Astrocyte of the cerebellum (primary cell): Measurements from ENCODE around the gene GPR18.
"Not testable (repeated sequence)": the region's sequence is repeated elsewhere in the genome, so short reads cannot be mapped to it uniquely, and the experiment has no call there.

ENCODE experiments used
- DNase-seq: peaks from one replicate; pipeline ENCODE4 v3.0.0-alpha.2; 2011; ENCODE audit warnings: low read depth
- H3K4me3 ChIP-seq: 2 replicates; pipeline ENCODE4 v1.5.1; 2011; ENCODE audit warnings: mild to moderate bottlenecking, low read depth, low read length, moderate library complexity
- in situ Hi-C: cut with HindIII; loops from 2 replicates; pipeline ENCODE4 v1.10.0; 2017; ENCODE audit warnings: low sequenced_read_pairs
- TF ChIP-seq, protein P1 (sequence below): IDR thresholded peaks from 2 replicates; pipeline ENCODE4 v1.5.1; 2012; ENCODE audit warnings: low read length, low read depth, moderate library complexity, mild to moderate bottlenecking; ENCODE audit errors: missing control alignments

The GPR18 gene

DNA sequence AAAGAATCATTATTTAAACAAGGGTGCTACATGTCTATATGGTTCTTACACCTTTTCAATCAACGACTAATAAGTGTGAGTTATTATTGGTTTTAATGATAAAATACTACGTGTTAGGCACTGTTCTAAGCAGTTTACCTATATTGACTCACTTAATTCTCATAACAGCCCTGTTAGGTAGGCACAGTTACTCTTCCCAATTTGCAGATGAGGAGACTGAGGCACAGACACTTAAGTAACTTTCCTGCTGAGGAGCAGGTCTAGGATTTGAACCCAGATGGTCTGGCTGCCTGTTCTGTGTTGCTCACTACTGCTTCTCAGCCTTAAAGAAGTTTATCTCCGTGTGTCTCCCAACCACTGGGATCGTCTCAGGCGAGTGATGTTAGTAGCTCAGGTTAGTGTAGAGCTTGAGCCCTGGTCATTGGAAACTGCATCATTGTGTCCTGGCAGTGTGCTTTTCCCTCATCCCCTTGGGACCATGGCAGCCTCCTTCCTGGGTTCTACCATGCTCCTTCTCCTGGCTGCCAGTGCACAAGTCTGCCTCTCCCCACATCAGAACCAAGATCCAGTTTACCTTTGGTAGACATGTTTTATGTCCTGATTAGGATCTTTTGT, 46.7 kb downstream of the GPR18 start:
- DNase-seq, result no peak
- TF ChIP-seq, protein P1, sequence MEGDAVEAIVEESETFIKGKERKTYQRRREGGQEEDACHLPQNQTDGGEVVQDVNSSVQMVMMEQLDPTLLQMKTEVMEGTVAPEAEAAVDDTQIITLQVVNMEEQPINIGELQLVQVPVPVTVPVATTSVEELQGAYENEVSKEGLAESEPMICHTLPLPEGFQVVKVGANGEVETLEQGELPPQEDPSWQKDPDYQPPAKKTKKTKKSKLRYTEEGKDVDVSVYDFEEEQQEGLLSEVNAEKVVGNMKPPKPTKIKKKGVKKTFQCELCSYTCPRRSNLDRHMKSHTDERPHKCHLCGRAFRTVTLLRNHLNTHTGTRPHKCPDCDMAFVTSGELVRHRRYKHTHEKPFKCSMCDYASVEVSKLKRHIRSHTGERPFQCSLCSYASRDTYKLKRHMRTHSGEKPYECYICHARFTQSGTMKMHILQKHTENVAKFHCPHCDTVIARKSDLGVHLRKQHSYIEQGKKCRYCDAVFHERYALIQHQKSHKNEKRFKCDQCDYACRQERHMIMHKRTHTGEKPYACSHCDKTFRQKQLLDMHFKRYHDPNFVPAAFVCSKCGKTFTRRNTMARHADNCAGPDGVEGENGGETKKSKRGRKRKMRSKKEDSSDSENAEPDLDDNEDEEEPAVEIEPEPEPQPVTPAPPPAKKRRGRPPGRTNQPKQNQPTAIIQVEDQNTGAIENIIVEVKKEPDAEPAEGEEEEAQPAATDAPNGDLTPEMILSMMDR, result no peak
- in situ Hi-C loops, result no loop called here
- no peak overlapping the region for H3K4me3 ChIP-seq

DNA sequence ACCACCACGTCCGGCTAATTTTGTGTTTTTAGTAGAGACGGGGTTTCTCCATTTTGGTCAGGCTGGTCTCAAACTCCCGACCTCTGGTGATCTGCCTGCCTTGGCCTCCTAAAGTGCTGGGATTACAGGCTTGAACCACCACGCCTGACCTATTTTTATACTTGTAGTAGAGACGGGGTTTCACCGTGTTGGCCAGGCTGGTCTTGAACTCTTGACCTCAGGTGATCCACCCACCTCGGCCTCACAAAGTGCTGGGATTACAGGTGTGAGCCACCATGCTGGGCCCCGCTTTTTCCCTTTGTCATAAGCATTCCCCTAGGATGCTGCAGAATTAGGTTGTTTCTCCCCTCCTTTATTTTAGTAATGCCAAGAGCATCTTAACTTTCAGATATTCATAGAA, 47.6 kb downstream of the GPR18 start:
- DNase-seq, in situ Hi-C loops, H3K4me3 ChIP-seq: not testable (repeated sequence)

DNA sequence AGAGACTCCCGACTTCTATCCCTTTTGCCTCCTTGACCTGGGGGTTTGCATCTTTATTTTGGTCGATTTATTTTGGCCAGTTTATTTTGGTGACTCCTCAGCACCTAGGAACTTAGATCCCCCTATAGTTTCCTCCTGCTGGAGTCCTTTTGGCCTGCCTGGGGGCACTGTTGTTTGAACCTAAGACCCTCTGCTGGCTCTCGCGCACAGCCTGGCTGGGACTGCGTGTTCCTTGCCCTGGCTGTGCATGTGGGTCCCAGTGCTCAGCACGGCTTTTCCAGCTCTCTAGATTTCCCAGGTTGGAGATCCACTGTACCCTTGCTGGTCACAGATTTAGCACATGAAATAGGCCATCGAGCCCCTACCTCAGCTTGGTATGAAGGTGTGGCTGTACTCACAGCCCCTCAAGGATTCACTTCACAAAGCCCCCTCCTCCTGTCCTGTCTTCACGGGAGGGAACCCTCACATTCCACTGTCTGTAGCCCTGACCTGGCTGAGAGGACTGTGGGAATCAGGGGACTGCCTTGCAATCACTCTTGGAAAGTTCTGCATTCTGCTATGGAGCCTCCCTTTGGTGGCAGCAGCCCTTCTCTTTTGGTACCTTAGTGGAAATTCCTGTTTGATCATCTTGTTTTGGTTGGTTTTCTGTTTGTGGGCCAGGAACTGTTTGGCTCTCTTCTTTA, 49.2 kb downstream of the GPR18 start:
- in situ Hi-C loops, result no loop called here
- TF ChIP-seq, protein P1, result no peak
- DNase-seq, result no peak
- no peak overlapping the region for H3K4me3 ChIP-seq

DNA sequence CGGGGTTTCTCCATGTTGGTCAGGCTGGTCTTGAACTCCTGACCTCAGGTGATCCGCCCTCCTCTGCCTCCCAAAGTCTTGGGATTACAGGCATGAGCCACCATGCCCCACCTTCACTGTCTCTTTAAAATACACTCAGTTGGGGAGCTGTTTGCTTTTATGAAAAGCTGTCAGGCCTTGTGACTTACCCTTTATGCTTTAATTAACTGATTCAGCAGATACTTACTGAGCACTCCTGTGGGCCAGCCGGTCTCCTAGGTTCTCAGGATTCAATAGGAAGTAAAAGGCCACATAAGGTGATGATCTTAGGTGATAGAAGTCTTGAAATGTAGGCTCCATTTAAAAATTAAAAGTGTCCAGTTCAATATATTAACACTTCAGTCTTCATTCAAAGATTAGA, 50.0 kb downstream of the GPR18 start:
- H3K4me3 ChIP-seq, result no peak overlapping the region
- no peak for DNase-seq
- in situ Hi-C loops, result no loop called here
- TF ChIP-seq, protein P1, result no peak

DNA sequence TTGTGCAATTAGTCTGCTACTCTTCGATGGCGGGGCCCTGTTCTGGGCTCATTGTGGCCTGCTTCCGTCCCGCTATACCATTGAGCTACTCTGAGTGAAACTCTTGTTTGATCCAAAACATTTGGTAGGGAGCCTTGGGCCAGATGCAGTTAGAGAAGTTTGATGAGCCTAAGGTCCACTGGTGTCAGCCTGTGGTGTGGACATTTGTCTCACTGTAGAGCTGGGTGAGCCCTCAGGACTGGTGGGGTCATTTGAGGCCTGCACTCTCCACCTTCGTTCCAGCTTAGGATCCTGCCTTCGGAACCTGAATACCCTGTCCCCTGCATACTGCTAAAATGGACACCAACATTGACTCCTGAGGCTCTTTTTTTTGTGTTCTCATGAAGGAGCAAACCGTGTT, 50.7 kb downstream of the GPR18 start:
- in situ Hi-C loops, result no loop called here
- H3K4me3 ChIP-seq, result no peak overlapping the region
- TF ChIP-seq, protein P1, result no peak
- no peak for DNase-seq

DNA sequence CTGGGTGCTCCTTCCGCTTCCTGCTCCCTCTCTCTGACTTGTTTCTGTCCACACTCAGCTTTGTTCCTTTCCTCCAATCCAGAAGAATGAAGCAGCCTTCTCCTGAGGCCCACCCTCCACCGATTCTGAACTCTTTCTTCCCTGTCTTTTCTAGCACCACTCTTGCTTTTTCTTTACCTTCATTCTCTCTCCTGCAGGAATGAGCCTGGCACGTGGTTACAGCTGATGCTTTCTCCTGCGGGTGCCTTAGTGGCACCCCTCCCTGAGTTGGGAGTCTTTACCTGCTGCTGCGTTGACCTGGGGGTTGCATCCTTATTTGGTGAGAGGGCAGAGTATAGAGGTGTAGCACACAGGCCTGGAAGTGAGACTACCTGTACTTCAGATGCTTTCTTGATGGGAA, 51.3 kb downstream of the GPR18 start:
- TF ChIP-seq, protein P1, result no peak
- H3K4me3 ChIP-seq, result no peak overlapping the region
- no peak for DNase-seq
- in situ Hi-C loops, result no loop called here

DNA sequence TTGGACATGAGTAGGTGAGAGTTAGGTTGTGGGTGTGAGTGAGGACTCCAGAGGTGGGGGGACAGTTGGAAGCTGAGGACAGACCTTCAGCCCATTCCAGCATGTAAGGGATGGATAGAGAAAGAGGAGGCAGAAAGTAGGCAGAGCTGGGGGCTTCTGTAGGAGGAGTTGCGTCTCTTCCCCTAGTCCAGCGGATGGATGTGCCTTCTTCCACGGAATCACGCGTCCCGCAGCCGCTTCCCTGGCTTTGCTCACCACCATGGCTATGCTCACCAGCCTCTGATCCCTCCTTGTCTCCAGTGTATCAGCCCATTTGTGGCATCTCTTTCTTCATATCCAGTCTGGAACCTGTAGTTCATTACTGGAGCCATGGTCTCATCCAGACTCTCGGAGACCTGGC, 52.0 kb downstream of the GPR18 start:
- TF ChIP-seq, protein P1, result no peak
- DNase-seq, result no peak
- H3K4me3 ChIP-seq, result no peak overlapping the region
- in situ Hi-C loops, result no loop called here
